Peyer's patch (tissue), 4 donors: ENCODE results near the gene SRP72. TPM values are rescaled to one million over a fixed set of nuclear protein-coding genes. Genes with fewer than 3 reads are reported as not detected.

Source experiments
- DNase-seq, 3 donors: peaks; one replicate each; pipeline ENCODE4 v3.0.0-alpha.2; 2017 to 2019
- H3K27ac ChIP-seq, 4 donors: fragments of 200-600 bp; sonication (generic); one replicate each; pipeline ENCODE4 v1.5.1; 2016 to 2019
- H3K27me3 ChIP-seq, 2 donors: fragments of 200-600 bp; sonication (generic); one replicate each; pipeline ENCODE4 v1.5.1; 2019
- H3K36me3 ChIP-seq, 3 donors: fragments of 200-600 bp; sonication (generic); one replicate each; pipeline ENCODE4 v1.5.1; 2016 to 2019
- H3K4me1 ChIP-seq, 4 donors: fragments of 200-600 bp; sonication (generic); one replicate each; pipeline ENCODE4 v1.5.1; 2016 to 2019
- H3K4me3 ChIP-seq, 4 donors: fragments of 200-600 bp; sonication (generic); 1 replicate in 3 of 4; 2 replicates in 1 of 4; pipeline ENCODE4 v1.5.1; 2016 to 2019; ENCODE audit warnings: mild to moderate bottlenecking in 1 of 4
- H3K9me3 ChIP-seq, 4 donors: fragments of 200-600 bp; sonication (generic); one replicate each; pipeline ENCODE4 v1.5.1; 2016 to 2019; ENCODE audit warnings: mild to moderate bottlenecking in 1 of 4
- POLR2A ChIP-seq, 2 donors: fragments of 450-650 bp; IDR thresholded peaks; one replicate each; pipeline ENCODE4 v1.5.1; 2017; ENCODE audit warnings: antibody characterized with exemption in 2 of 2, mild to moderate bottlenecking in 2 of 2, moderate library complexity in 2 of 2
- total RNA-seq, 4 donors: library from RNA; depleted of rRNA; stranded (reverse); fragments of >200 nt; gene quantifications; one replicate each; pipeline ENCODE4 v1.1.0, GENCODE V29; 2016
- TF ChIP-seq, protein P1 (sequence below), 6 experiments: fragments of 450-650 bp in 4 of 6; fragments of 200-600 bp in 2 of 6; sonication (generic) in 1 of 6; IDR thresholded peaks; one replicate each; pipeline ENCODE4 v1.5.1; 2017 to 2019; ENCODE audit warnings: antibody characterized with exemption in 6 of 6, mild to moderate bottlenecking in 3 of 6, moderate library complexity in 1 of 6

Gene SRP72
- total RNA-seq, 4 donors from 2014 or later, result 28.9 to 191 (median 38.4) TPM

DNA sequence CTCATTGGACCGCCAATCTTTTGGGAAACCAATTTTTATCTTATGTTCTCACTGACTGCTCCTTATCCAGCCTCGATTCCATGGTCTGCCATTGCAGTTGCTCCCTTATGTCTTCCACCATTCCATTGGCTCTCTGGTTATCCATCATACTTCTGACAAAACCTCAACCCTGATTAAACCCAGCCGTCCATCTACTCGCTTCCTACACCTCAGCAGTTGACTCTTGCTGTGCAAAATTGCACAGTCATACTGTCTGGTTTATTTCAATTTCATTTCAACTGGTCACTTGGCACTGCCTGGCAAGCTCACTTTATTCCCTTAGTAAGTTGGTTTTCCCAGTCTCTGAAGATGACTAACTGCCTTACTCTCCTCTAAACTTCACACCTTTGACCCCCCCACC is 64.4 kb downstream of the SRP72 start:
- Histone ChIP-seq H3K4me3 (no peak overlapping the region), H3K27me3 (no peaks in the 10 kb centered on the region), H3K9me3 (no peaks in the 10 kb centered on the region), H3K36me3 (no peaks in the 10 kb centered on the region), H3K4me1 (peaks cover 0 to 5% (median 0%) of the 10 kb centered on the region in 4 donors), H3K27ac (no peak overlapping the region)
- no peak for DNase-seq
- TF ChIP-seq, protein P1, sequence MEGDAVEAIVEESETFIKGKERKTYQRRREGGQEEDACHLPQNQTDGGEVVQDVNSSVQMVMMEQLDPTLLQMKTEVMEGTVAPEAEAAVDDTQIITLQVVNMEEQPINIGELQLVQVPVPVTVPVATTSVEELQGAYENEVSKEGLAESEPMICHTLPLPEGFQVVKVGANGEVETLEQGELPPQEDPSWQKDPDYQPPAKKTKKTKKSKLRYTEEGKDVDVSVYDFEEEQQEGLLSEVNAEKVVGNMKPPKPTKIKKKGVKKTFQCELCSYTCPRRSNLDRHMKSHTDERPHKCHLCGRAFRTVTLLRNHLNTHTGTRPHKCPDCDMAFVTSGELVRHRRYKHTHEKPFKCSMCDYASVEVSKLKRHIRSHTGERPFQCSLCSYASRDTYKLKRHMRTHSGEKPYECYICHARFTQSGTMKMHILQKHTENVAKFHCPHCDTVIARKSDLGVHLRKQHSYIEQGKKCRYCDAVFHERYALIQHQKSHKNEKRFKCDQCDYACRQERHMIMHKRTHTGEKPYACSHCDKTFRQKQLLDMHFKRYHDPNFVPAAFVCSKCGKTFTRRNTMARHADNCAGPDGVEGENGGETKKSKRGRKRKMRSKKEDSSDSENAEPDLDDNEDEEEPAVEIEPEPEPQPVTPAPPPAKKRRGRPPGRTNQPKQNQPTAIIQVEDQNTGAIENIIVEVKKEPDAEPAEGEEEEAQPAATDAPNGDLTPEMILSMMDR (IDR thresholded peaks at IDR 0.05), result no peak
- TF ChIP-seq POLR2A (IDR thresholded peaks at IDR 0.05), result no peak

DNA sequence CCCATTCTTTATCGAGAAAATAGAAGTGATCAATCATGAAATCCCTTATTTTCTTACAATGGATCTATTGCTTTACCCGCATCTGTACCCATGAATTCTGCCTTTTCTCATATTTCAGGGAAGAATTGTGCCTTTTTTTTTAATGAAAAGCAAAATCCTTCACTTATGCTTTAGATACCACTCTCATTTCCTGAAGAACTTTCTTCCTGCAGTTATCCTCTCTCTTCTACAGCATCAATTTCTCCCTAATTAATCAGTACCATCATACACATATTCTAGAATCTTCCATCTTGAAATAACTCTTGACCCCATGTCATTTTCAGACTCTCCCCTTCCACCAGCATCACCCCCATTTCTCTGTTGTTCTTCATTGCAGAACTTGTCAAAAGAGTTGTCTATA is 64.8 kb downstream of the SRP72 start:
- Histone ChIP-seq H3K36me3 (no peaks in the 10 kb centered on the region), H3K27me3 (no peaks in the 10 kb centered on the region), H3K9me3 (no peaks in the 10 kb centered on the region), H3K27ac (no peak overlapping the region), H3K4me3 (no peak overlapping the region), H3K4me1 (peaks cover 0 to 5% (median 0%) of the 10 kb centered on the region in 4 donors)
- no peak for TF ChIP-seq POLR2A (IDR thresholded peaks at IDR 0.05)
- TF ChIP-seq, protein P1 (IDR thresholded peaks at IDR 0.05), result no peak
- no peak for DNase-seq

DNA sequence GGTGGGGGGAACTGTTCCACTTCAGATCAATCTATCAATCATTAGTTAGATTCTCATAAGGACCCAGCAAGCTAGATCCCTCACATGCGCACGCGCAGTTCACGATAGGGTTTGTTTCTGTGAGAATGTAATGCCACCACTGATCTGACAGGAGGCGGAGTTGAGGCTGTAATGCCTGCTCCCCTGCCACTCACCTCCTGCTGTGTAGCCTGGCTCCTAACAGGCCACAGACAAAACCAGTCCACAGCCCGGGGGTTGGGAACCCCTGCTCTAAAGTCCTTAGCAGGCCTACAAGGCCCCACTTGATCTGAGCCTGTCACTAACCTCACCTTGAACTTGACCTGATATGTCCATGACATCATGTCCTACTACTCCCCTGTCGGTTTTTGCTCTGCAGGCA is 68.5 kb downstream of the SRP72 start:
- TF ChIP-seq, protein P1 (IDR thresholded peaks at IDR 0.05), result no peak
- TF ChIP-seq POLR2A (IDR thresholded peaks at IDR 0.05), result no peak

DNA sequence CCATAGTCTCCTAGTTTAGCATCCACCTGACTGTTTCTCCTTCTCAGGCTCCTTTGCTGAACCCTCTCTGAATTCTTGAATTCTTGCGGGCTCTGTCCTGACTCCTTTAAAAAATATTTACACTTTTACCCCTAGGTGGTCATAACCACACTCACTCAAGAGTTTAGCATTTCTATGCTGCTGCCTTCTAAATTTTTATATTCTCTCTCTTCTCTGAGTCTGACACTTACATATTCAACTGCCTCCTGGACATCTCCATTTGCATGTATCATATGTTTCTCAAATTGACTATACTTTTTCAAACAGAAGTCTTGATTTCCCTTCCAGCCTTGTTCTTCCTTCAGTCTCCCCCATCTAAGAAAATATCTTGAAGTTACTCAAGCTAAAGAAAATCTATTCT is 69.7 kb downstream of the SRP72 start:
- no peak overlapping the region for H3K27ac ChIP-seq
- H3K4me1 ChIP-seq, result no peaks in the 10 kb centered on the region
- H3K4me3 ChIP-seq, result no peak overlapping the region
- TF ChIP-seq, protein P1 (IDR thresholded peaks at IDR 0.05), result no peak
- no peak for TF ChIP-seq POLR2A (IDR thresholded peaks at IDR 0.05)
- DNase-seq, result no peak
- H3K27me3 ChIP-seq, result no peaks in the 10 kb centered on the region
- no peaks in the 10 kb centered on the region for H3K36me3 ChIP-seq
- H3K9me3 ChIP-seq, result no peaks in the 10 kb centered on the region

More for the DNA sequence above, 68.5 kb downstream of the SRP72 start:
- no peaks in the 10 kb centered on the region for H3K27me3 ChIP-seq
- no peak overlapping the region for H3K27ac ChIP-seq
- H3K9me3 ChIP-seq, result no peaks in the 10 kb centered on the region
- no peak for DNase-seq
- H3K4me3 ChIP-seq, result no peak overlapping the region
- H3K36me3 ChIP-seq, result no peaks in the 10 kb centered on the region
- H3K4me1 ChIP-seq, result peaks cover 0 to 1% (median 0%) of the 10 kb centered on the region in 4 donors

DNA sequence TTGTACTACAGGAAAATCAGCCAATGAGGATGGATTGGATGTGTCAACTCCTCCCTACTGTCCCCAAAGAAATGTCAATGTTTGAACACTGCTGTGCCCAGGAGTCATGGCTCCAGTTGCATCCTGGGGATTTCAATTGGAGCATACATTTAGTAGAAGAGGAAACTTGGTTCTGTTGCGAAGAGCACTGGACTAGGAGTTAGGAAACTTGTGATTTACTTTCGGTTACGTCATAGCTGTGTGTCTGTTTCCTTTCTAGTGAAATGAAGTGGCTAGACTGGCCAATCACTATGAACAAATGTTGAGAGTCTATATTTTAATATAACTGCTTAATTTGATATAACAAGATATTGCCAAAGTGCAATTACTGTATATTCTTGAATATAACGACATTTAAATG is 73.4 kb downstream of the SRP72 start:
- H3K27ac ChIP-seq, result no peak overlapping the region
- H3K9me3 ChIP-seq, result no peaks in the 10 kb centered on the region
- no peaks in the 10 kb centered on the region for H3K36me3 ChIP-seq
- H3K27me3 ChIP-seq, result no peaks in the 10 kb centered on the region
- TF ChIP-seq, protein P1 (IDR thresholded peaks at IDR 0.05), result no peak
- no peak for TF ChIP-seq POLR2A (IDR thresholded peaks at IDR 0.05)
- H3K4me3 ChIP-seq, result no peak overlapping the region
- DNase-seq, result no peak
- H3K4me1 ChIP-seq, result no peaks in the 10 kb centered on the region

DNA sequence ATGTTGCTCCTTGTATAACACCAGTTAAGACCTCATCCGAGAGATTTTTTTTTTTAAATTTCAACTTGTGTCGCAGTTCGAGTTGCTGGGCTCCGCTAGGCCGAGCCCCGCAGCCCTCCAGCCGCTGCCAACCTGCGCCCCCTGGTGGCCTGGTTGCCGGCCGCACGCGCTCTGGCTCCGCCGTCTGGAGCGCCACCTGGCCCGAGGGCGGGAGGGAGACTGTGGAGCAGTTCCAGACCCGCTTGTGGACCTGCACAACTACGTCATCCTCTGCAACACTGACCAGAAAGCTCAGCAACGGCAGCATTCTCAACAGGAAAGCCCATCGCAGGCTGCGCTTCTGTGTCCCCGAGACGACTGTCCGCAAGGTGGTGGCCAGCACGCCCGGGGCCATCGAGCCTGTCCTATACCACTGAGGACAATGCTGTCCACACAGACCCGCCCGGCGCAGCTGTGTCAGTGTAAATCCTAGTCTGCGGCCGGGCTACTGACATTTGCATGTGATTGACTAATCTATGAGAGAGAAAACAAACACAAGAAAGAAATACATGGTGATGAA is 77.2 kb downstream of the SRP72 start:
- peak overlapping the region in 3 of 4 donors; percentile 32 to 44 (median 43) for H3K4me3 ChIP-seq

More for the DNA sequence above, 77.2 kb downstream of the SRP72 start:
- Histone ChIP-seq H3K27ac (no peak overlapping the region), H3K36me3 (no peaks in the 10 kb centered on the region), H3K9me3 (no peaks in the 10 kb centered on the region), H3K27me3 (no peaks in the 10 kb centered on the region), H3K4me1 (no peaks in the 10 kb centered on the region)
- peak; percentile 64 to 91 (median 91) for DNase-seq
- TF ChIP-seq POLR2A (IDR thresholded peaks at IDR 0.05), result no peak
- TF ChIP-seq, protein P1 (IDR thresholded peaks at IDR 0.05), result peak; percentile 63 to 99 (median 92)
